ENCODE results near the gene HEATR5A. TPM values are rescaled to one million over a fixed set of nuclear protein-coding genes. Genes with fewer than 3 reads are reported as not detected.

HEATR5A gene
- total and polyA plus RNA-seq, 2 of the 13 experiments (the other 11 are each of a cell fraction or from before 2014, with no cell fraction given), result 36.4 to 105 TPM

DNA sequence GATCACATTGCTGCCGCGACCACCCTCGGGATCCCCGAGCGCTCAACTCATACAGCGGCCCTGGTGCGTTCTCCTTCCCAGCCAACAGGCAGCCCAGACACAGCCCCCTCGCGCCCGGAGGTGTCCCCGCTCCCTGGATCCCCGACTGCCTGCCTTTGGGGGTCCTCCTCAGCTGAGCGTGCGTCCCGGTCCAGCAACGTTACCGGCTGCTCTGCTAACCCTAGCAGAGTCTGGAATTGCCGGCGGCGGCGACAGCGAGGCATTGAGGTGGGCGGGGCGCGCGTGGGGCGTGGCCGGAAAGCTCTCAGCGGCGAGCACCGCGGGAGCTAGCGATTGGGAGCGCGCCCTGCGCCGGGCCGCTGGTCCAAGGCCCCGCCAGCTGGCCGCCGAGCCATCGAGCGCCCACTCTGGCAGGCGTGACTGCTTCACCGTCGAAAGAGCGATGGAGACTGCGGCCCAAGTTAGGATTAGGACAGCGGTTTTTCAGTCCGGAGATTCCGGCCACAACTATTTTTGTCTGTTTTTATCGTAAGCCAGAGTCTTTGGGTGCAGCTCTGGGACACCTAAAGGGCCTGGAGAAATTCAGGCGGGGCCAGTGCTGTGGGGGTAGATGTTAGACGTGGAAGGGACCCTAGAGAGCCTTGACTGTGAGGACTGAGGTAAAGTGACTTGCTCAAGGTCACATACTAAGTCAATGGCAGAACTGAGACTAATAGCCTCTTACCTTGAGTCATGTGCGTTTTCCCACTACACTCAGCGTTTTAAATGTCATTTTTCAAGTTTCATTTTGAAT is at the start of gene HEATR5A (continued):
- TF ChIP-seq ZNF558 (CRISPR knock-in tag; IDR thresholded peaks at IDR 0.05; ENCODE audit: borderline replicate concordance), result peak; percentile 100
- peak; percentile 89 for TF ChIP-seq YEATS2 (CRISPR knock-in tag; IDR thresholded peaks at IDR 0.05; ENCODE audit: borderline replicate concordance)
- no peak for TF ChIP-seq NCOA5 (CRISPR knock-in tag; IDR thresholded peaks at IDR 0.05)
- TF ChIP-seq JUN (CRISPR knock-in tag; IDR thresholded peaks at IDR 0.05), result peak; percentile 93
- TF ChIP-seq FOXO1 (CRISPR knock-in tag; IDR thresholded peaks at IDR 0.05), result peak; percentile 80
- TF ChIP-seq, protein P1, sequence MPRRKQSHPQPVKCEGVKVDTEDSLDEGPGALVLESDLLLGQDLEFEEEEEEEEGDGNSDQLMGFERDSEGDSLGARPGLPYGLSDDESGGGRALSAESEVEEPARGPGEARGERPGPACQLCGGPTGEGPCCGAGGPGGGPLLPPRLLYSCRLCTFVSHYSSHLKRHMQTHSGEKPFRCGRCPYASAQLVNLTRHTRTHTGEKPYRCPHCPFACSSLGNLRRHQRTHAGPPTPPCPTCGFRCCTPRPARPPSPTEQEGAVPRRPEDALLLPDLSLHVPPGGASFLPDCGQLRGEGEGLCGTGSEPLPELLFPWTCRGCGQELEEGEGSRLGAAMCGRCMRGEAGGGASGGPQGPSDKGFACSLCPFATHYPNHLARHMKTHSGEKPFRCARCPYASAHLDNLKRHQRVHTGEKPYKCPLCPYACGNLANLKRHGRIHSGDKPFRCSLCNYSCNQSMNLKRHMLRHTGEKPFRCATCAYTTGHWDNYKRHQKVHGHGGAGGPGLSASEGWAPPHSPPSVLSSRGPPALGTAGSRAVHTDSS (CRISPR knock-in tag; conservative IDR thresholded peaks at IDR 0.05), result peak; percentile 99
- TF ChIP-seq ZNF607 (CRISPR knock-in tag; IDR thresholded peaks at IDR 0.05; ENCODE audit: borderline replicate concordance), result peak; percentile 99
- TF ChIP-seq, protein P2, sequence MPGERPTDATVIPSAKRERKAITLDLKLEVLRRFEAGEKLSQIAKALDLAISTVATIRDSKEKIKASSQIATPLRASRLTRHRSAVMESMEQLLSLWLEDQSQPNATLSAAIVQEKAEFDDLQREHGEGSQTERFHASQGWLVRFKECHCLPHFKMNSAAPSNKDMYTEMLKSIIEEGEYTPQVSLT (CRISPR knock-in tag; IDR thresholded peaks at IDR 0.05; ENCODE audit: borderline replicate concordance, low read depth), result 0 out of 2 replicates have a peak, but pooled peaks have one; percentile 24
- TF ChIP-seq HNRNPH1 (optimal IDR thresholded peaks at IDR 0.05; ENCODE audit: low read depth, low read length), result no peak
- TF ChIP-seq ZNF879 (CRISPR knock-in tag; IDR thresholded peaks at IDR 0.05), result peak; percentile 99
- TF ChIP-seq RNF2 (conservative IDR thresholded peaks at IDR 0.05; ENCODE audit: low read depth), result peak; percentile 92
